GM18867 (cell line): Measurements from ENCODE around the gene MAP2.

ENCODE experiments used
- ATAC-seq: cut with Tn5 transposase; IDR thresholded peaks from one replicate; pipeline ENCODE4 v1.9.1; 2021; ENCODE audit warnings: mild to moderate bottlenecking, moderate library complexity; ENCODE audit not compliant: unreplicated experiment

MAP2 gene

GRCh38 chr2:209636076-209636475, 212.2 kb downstream of the MAP2 start:
- ATAC-seq, result no peak

GRCh38 chr2:209637293-209637692, 213.4 kb downstream of the MAP2 start:
- no peak for ATAC-seq

GRCh38 chr2:209638346-209638745, 214.5 kb downstream of the MAP2 start:
- ATAC-seq, result no peak

GRCh38 chr2:209640358-209640757, 216.5 kb downstream of the MAP2 start:
- no peak for ATAC-seq

- ATAC-seq, result no peak
Observed at GRCh38 chr2:209642146-209642820, 218.4 kb downstream of the MAP2 start.

GRCh38 chr2:209644842-209645241, 221.0 kb downstream of the MAP2 start:
- no peak for ATAC-seq

- ATAC-seq, result no peak
Observed at GRCh38 chr2:209648714-209649113, 224.9 kb downstream of the MAP2 start.

GRCh38 chr2:209653134-209653533, 229.3 kb downstream of the MAP2 start:
- no peak for ATAC-seq

- no peak for ATAC-seq
Observed at GRCh38 chr2:209661286-209661894, 237.5 kb downstream of the MAP2 start.

- no peak for ATAC-seq
Observed at GRCh38 chr2:209662021-209662420, 238.2 kb downstream of the MAP2 start.

- ATAC-seq, result peak; percentile 66
Observed at GRCh38 chr2:209663139-209663538, 239.3 kb downstream of the MAP2 start.

GRCh38 chr2:209663656-209664055, 239.8 kb downstream of the MAP2 start:
- ATAC-seq, result no peak

GRCh38 chr2:209666296-209666695, 242.4 kb downstream of the MAP2 start:
- no peak for ATAC-seq

- ATAC-seq, result no peak
Observed at GRCh38 chr2:209671020-209671680, 247.3 kb downstream of the MAP2 start.

- no peak for ATAC-seq
Observed at GRCh38 chr2:209673811-209674210, 250.0 kb downstream of the MAP2 start.

GRCh38 chr2:209680596-209680995, 256.7 kb downstream of the MAP2 start:
- ATAC-seq, result no peak

GRCh38 chr2:209681201-209681735, 257.4 kb downstream of the MAP2 start:
- ATAC-seq, result no peak

GRCh38 chr2:209682646-209683045, 258.8 kb downstream of the MAP2 start:
- ATAC-seq, result no peak

GRCh38 chr2:209685340-209685739, 261.5 kb downstream of the MAP2 start:
- no peak for ATAC-seq

GRCh38 chr2:209685963-209686362, 262.1 kb downstream of the MAP2 start:
- no peak for ATAC-seq

- ATAC-seq, result no peak
Observed at GRCh38 chr2:209686448-209686847, 262.6 kb downstream of the MAP2 start.
